HG03066 (cell line): ENCODE measurements around the gene ADAMTS13.
"Not testable (repeated sequence)": the region's sequence is repeated elsewhere in the genome, so short reads cannot be mapped to it uniquely, and the experiment has no call there.

Experiments
- ATAC-seq: cut with Tn5 transposase; IDR thresholded peaks from one replicate; pipeline ENCODE4 v1.9.1; 2021; ENCODE audit warnings: low read depth; ENCODE audit not compliant: unreplicated experiment

The ADAMTS13 gene

DNA sequence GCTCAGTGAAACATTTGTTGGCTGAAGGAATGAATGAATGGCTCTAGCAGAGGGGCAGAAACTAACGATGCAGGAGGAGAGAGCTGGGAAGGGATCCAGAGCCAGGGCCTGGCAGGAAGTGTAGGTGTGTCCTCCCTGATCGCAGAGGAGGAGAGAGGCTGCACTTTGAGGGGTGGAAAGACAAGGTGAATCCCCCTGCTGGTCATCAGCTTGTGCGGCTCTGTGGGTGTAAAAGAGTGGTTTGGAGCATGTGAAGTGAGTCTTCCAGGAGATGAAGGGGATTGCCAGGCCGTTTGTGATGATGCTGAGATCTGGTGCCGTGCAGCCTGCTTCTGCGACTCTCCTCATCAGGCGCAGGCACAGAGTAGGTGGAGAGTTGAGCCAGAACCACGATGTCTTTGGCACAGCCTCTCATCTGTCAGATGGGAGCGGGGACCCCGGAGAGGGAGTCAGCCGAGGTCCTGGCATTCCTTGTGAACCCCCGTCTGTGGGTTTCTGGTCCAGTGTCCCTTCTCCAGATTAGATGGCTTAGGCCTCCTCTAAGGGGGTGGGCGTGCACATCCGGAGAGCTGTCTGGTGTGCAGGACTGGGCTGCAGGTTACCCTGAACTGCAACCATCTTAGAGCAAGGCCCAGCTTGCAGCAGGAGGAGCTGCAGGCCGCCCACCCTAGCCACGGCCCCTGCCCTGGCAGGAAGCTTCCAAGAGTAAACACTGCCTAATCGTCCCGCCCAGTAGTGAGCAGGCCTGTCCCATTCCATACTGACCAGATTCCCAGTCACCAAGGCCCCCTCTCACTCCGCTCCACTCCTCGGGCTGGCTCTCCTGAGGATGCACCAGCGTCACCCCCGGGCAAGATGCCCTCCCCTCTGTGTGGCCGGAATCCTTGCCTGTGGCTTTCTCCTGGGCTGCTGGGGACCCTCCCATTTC is at the start of gene ADAMTS13:
TSS of gene ADAMTS13 (plus strand) at position 753 of the 928 bp plus-strand sequence. CDS start at position 830, 77 bp downstream.
- ATAC-seq: no peak

- ATAC-seq: no peak
Observed at GRCh38 chr9:133374612-133375115, 47.5 kb upstream of the ADAMTS13 start.

DNA sequence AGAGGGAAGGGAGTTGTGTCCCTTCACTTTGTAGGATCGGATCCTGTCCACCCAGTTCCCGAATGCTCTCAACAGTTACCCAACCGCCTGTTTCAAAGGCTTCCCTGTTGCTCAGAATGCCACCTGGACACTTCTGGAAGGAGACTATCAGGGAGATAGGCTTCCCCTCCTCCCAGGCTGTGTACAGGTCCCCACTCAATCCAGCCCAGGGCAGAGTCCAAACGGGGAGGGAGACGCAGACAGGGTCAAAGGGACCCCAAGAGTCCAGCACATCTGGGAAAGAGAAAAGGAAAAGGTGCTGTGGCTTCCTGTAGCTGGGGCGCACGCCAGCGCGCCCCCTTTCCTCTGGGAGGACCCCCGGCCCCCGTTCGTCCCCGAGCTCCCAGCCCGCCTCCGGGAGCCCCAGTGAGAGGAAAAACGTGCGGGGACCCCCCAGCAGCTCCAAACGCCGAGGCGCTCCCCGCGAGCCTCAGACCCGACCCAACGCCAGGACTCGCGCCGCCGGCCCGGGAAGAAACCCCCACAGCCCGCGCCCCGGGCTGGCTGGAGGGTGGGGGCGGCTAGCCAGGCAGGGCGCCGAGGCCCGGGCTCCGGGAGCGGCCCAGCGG is 46.9 kb upstream of the ADAMTS13 start:
- peak; percentile 22 for ATAC-seq

- peak; percentile 87 for ATAC-seq
Observed at GRCh38 chr9:133375724-133376654, 46.2 kb upstream of the ADAMTS13 start, which contains the start of the genes STKLD1 and SURF4. Gene STKLD1 (plus strand): TSS chr9:133376366. CDS start chr9:133376474, 108 bp downstream. Gene SURF4 (minus strand): TSS chr9:133376060. CDS start chr9:133375969, 91 bp downstream.

DNA sequence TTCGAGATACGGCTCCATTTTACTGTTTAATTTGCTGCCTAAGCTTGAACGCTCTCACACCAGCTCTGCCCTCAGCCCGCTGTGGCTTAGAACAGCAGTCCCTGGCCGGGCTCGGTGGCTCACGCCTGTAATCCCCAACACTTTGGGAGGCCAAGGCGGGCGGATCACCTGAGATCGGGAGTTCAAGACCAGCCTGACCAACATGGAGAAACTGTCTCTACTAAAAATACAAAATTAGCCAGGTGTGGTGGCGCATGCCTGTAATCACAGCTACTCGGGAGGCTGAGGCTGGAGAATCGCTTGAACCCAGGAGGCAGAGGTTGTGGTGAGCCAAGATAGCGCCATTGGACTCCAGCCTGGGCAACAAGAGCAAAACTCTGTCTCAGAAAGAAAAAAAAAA is 44.9 kb upstream of the ADAMTS13 start:
- not testable (repeated sequence) for ATAC-seq

- no peak for ATAC-seq
Observed at GRCh38 chr9:133377721-133378216, 44.4 kb upstream of the ADAMTS13 start.

DNA sequence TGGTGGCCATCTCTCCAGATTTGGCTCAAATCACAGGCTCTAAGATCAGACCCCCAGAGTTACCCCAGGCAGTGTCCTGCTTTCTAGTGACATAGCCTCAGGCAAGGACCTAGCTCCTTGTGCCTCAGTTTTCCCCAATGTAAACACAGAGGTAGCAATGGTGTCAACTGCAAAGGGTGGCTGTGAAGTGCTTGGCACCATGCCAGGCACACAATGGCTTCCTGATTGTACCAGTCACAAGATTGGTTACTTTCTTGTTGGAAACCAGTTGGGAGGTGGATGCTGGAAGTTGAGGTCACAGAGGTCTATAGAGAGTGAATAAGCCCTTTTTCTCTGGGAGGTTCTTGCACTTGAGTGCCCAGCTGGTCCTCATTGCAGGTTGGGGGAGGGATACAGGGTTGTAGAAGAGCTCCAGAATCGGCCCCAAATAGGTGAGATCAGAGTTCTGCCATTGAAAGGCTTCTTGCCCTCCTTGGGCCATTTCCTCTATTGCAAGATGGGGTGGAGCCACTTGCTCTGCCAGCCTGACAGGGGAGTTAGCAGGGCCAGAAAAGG is 43.7 kb upstream of the ADAMTS13 start:
- ATAC-seq: no peak

- no peak for ATAC-seq
Observed at GRCh38 chr9:133379153-133380086, 42.7 kb upstream of the ADAMTS13 start.

- ATAC-seq: no peak
Observed at GRCh38 chr9:133380734-133381133, 41.4 kb upstream of the ADAMTS13 start.

- ATAC-seq: no peak
Observed at GRCh38 chr9:133382507-133383141, 39.5 kb upstream of the ADAMTS13 start.

GRCh38 chr9:133383438-133383837 is 38.7 kb upstream of the ADAMTS13 start:
- ATAC-seq: no peak

GRCh38 chr9:133384736-133385321 is 37.3 kb upstream of the ADAMTS13 start:
- ATAC-seq: no peak

DNA sequence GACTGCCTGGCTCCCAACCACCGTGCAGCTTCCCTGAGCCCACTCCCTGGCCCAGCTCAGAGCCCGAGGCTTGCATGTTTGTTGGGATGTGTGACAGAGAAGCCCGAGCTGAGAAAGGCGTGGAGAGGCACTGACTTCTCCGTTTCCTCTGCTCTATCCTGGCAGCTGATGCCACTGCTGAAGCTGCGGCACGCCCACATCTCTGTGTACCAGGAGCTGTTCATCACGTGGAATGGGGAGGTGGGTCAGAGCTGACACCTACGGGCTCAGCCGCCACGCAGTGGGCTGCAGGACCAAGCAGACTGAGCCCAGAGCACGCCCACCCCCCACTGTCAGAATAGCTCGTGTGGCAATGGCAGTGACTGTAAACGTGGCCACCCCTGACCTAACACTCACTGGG is 36.7 kb upstream of the ADAMTS13 start:
- no peak for ATAC-seq

DNA sequence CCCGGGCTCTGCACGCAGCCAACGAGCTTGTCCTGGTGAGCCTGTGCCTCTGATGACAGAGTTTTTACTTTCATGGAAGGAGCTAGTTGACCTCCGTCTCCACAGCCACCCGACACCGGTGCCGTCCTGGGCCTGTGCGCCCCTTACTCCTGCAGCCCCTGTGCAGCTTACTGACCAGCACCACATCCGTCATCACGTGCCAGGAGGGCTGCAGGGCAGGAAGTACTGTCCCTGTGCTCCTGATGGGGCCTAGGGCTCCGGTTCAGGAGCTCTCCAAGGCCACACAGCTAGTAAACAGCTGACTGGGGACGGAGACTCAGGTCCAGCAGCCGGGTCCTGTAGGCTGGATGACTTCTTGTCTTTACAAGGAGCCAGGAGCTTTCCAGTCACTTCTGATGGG is 35.8 kb upstream of the ADAMTS13 start:
- no peak for ATAC-seq

DNA sequence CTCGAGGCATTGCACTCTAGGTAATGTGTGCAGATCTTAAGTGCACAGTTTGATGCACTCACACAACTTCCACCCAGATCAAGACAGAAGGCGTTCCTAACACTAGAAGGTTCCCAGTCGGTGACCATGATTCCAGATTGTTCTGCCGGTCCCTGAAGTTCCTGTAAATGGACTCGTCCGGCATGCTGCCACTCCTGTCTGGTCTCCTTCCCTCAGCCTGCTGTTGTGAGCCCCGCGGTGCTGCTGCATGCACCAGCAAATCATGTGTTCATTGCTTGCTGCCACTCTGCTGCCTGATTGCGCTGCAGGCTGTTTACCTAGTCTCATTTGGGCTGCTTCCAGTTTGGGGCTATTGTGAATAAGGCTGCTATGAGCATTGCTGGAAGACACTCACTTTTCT is 34.5 kb upstream of the ADAMTS13 start:
- ATAC-seq: no peak

DNA sequence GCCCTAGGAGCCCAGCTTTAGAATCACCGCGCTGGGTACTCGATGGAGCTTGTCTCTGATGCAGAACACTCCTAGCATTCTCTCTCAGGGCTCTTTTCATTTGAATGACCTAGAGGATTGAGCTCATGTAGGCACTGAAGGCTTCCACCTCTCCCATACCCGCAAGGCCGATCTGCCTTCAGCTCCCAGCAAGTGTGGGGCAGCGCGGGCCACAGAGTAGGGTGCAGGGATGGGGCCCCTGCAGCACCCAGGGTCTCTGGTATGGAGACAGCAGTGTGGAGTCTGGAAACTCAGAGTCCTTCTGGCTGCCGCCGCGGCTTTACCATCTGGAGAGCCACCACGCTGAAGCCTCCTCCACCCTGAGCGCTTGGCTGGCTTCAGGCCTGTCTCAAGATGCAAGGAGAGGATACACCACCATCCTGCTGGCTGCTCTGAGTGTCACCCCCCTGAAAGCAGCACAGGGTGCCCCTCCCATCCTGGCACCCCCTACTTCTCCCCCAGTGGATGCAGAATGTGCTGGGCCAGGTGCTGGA is 33.1 kb upstream of the ADAMTS13 start:
- no peak for ATAC-seq

DNA sequence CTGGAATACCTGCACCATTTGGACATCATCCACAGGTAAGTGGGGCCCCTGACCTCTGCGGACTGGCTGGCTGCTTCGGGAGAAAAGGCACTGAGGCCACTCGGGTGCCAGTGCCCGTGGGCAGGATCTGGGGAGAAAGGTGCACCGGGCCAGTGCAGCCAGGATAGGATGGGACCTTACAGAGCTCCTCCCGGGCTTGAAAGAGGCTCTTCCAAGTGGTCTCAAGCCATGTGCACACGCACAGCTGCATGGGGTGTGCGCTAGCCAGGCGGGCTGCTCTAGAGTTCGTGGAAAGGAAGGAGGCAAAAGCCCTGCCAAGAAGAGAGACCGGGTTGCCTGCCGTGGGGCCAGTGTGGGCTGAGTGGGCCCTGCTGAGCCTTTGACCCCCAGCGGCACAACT is 32.6 kb upstream of the ADAMTS13 start:
- ATAC-seq: no peak

DNA sequence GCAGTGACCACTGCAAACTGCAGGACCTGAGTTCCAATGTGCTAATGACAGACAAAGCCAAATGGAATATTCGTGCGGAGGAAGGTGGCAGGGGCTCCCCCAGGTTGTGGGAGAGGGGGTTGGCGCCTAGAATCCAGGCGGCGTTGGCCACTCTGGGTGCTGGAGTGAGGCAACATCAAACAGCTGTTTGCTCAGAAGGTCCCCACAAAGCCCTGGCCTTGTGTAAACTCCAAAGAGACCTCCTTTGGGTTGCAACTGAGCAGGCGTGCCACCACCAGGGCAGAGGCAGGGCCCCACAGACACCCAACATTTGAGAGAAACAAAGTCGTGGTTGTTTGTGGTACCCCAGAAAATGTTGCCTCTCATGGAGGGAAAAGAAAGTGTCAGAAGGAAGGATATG is 31.5 kb upstream of the ADAMTS13 start:
- ATAC-seq: no peak
